Spleen (tissue), 11 donors: Measurements from ENCODE around the gene PRRT1B. TPM values are rescaled to one million over a fixed set of nuclear protein-coding genes. Genes with fewer than 3 reads are reported as not detected.

Experiments used
- DNase-seq: peaks from one replicate; pipeline ENCODE4 v3.0.0-alpha.2; 2020
- H3K27ac ChIP-seq, 8 donors: fragments of 200-600 bp; sonication (generic) in 7 of 8; 1 replicate in 4 of 8; 2 replicates in 4 of 8; pipeline versions ENCODE4 v1.5.0 to v1.8.0; 2016 to 2021; ENCODE audit warnings: inconsistent platforms in 4 of 8, mild to moderate bottlenecking in 4 of 8, moderate library complexity in 1 of 8
- H3K27me3 ChIP-seq, 7 donors: fragments of 200-600 bp; sonication (generic) in 6 of 7; replicated peaks in 1 of 7; 1 replicate in 4 of 7; 2 replicates in 3 of 7; pipeline versions ENCODE4 v1.5.0 to v1.8.0; 2016 to 2021; ENCODE audit warnings: inconsistent platforms in 3 of 7, mild to moderate bottlenecking in 1 of 7
- H3K36me3 ChIP-seq, 6 donors: fragments of 200-600 bp; sonication (generic) in 5 of 6; 1 replicate in 4 of 6; 2 replicates in 2 of 6; pipeline versions ENCODE4 v1.5.0 to v1.8.0; 2016 to 2021; ENCODE audit warnings: inconsistent platforms in 2 of 6
- H3K4me1 ChIP-seq, 6 donors: fragments of 200-600 bp; sonication (generic) in 5 of 6; 1 replicate in 3 of 6; 2 replicates in 3 of 6; pipeline versions ENCODE4 v1.5.0 to v1.8.0; 2016 to 2021; ENCODE audit warnings: inconsistent platforms in 3 of 6
- H3K4me3 ChIP-seq, 8 donors: fragments of 200-600 bp; sonication (generic) in 7 of 8; 1 replicate in 4 of 8; 2 replicates in 4 of 8; pipeline versions ENCODE4 v1.5.0 to v1.8.0; 2016 to 2021; ENCODE audit warnings: inconsistent platforms in 4 of 8, mild to moderate bottlenecking in 4 of 8, moderate library complexity in 2 of 8
- H3K9me3 ChIP-seq, 8 donors: fragments of 200-600 bp; sonication (generic) in 7 of 8; 1 replicate in 4 of 8; 2 replicates in 4 of 8; pipeline versions ENCODE4 v1.5.0 to v1.8.0; 2016 to 2021; ENCODE audit warnings: inconsistent platforms in 4 of 8
- POLR2A ChIP-seq, 3 donors: fragments of 450-650 bp; IDR thresholded peaks; one replicate each; pipeline ENCODE4 v1.5.1; 2017; ENCODE audit warnings: antibody characterized with exemption in 3 of 3, mild to moderate bottlenecking in 1 of 3
- POLR2AphosphoS5 ChIP-seq, 3 donors: sonication (generic); formaldehyde crosslinking; IDR thresholded peaks; one replicate each; pipeline ENCODE4 v1.5.1; 2017; ENCODE audit warnings: antibody characterized with exemption in 3 of 3
- whole genome bisulfite sequencing, 5 donors: extraction: QIAGEN DNeasy Blood & Tissue Kit in 3 of 5; methylation state at CpG; one replicate each; pipeline versions ENCODE4 v1.1.5 to v1.1.7; 2013 to 2018; 5-methylcytosine and 5-hydroxymethylcytosine counted together
- intact Hi-C: fragments of 100-400 bp; cut with DNase I; formaldehyde crosslinking; loops from one replicate; pipeline ENCODE4 v1.15.0; 2023; ENCODE audit warnings: low total_unique reads
- polyA plus RNA-seq, 3 donors: library from polyadenylated mRNA; stranded (reverse); fragments of 200-250 nt; gene quantifications; one replicate each; pipeline ENCODE4 v1.2.1, GENCODE V29; 2013
- total RNA-seq, 7 donors: library from RNA; depleted of rRNA in 3 of 7; stranded (reverse); fragments of >200 nt in 3 of 7; fragmentation: NEBNext Ultra II Directional in 4 of 7; extraction: Animal tissue kit (Norgen Biotek cat#: 25700) in 4 of 7; gene quantifications; one replicate each; pipeline versions ENCODE4 v1.1.0 to v1.2.1, GENCODE V29; 2016 to 2021
- TF ChIP-seq, protein P1 (sequence below), 11 experiments: fragments of 200-600 bp in 7 of 11; fragments of 450-650 bp in 4 of 11; sonication (generic) in 4 of 11; IDR thresholded peaks in 8 of 11; conservative IDR thresholded peaks in 3 of 11; 1 replicate in 7 of 11; 2 replicates in 4 of 11; pipeline versions ENCODE4 v1.4.0 to v1.8.0; 2016 to 2021; ENCODE audit warnings: antibody characterized with exemption in 11 of 11, inconsistent platforms in 4 of 11, mild to moderate bottlenecking in 1 of 11
- donor health status: healthy with polysubstance abuse.
- donor health status: DM: no; HTN: no; CAD: no; lungs with moderate emphysema.
- donor health status: DM: no; HTN: no; CAD: no.
- donor health status: Bipolar disorder and iron deficiency.
- donor health status: healthy.
- donor health status: DM: no; HTN: no; CAD: no.
- donor health status: DM: yes; HTN: yes; CAD: no.

Gene PRRT1B
- total and polyA plus RNA-seq, 10 donors = not detected

DNA sequence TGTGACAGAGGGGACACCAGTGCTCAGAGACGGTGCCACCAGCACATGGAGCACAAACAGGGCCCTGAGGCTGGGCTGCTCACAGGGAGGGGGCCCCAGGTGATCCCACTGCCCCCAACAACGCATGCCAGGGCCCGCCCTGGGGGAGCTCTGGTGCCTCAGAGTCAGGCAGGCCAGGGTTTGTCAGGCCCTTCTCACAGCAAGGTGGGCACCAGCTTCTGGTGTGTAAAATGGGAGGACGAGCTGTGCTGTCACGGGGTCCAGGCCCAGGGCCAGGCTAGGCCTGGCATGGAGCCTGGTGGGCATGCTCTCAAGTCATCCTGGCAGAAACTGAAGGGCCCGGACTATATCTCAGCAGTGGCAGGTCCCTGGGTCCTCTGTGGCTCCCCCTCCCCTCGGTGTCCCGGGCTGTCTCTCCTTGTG is 34.5 kb downstream of the PRRT1B start:
- H3K4me1 ChIP-seq = peaks cover 12 to 49% (median 32%) of the 10 kb centered on the region in 6 donors
- 80 to 100% (median 91%) methylated on average over 1 to 8 of the region's 8 CpGs for WGBS, 5 donors
- H3K9me3 ChIP-seq = no peaks in the 10 kb centered on the region
- DNase-seq = no peak
- no peak overlapping the region for H3K4me3 ChIP-seq
- H3K27me3 ChIP-seq = no peaks in the 10 kb centered on the region
- no peak for TF ChIP-seq POLR2A (IDR thresholded peaks at IDR 0.05)
- TF ChIP-seq, protein P1, sequence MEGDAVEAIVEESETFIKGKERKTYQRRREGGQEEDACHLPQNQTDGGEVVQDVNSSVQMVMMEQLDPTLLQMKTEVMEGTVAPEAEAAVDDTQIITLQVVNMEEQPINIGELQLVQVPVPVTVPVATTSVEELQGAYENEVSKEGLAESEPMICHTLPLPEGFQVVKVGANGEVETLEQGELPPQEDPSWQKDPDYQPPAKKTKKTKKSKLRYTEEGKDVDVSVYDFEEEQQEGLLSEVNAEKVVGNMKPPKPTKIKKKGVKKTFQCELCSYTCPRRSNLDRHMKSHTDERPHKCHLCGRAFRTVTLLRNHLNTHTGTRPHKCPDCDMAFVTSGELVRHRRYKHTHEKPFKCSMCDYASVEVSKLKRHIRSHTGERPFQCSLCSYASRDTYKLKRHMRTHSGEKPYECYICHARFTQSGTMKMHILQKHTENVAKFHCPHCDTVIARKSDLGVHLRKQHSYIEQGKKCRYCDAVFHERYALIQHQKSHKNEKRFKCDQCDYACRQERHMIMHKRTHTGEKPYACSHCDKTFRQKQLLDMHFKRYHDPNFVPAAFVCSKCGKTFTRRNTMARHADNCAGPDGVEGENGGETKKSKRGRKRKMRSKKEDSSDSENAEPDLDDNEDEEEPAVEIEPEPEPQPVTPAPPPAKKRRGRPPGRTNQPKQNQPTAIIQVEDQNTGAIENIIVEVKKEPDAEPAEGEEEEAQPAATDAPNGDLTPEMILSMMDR (IDR thresholded peaks at IDR 0.05 in 8 of 11, conservative IDR thresholded peaks at IDR 0.05 in 3 of 11) = no peak
- TF ChIP-seq POLR2AphosphoS5 (IDR thresholded peaks at IDR 0.05) = no peak
- H3K36me3 ChIP-seq = peaks cover 8 to 100% (median 78%) of the 10 kb centered on the region in 6 donors
- intact Hi-C loops = no loop called here
- H3K27ac ChIP-seq = peak overlapping the region in 5 of 8 donors; percentile 62 to 89 (median 79)

DNA sequence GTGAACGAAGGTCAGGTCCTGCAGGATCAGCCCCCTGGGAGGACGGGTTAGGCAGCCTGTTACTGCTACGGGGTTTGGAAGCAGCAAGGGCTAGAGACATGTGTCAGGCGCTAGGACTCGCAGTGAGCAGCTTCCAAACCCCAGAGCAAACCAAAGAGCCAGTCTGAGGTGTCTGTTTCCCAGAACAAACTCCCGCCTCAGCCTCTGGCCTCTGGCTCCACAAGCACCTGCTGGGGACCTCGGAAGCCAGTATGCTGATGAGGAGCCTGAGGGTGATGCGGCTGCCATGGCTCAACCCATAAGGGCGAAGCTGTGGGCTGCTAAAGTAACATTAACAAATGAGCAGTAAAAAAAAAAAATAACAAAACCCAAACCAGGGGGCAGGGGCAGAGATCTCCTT is 35.0 kb downstream of the PRRT1B start:
- Histone ChIP-seq H3K4me1 (peaks cover 17 to 51% (median 37%) of the 10 kb centered on the region in 6 donors), H3K36me3 (peaks cover 8 to 100% (median 77%) of the 10 kb centered on the region in 6 donors), H3K27ac (peak overlapping the region in 2 of 8 donors; percentile 75 to 89), H3K9me3 (no peaks in the 10 kb centered on the region), H3K27me3 (no peaks in the 10 kb centered on the region), H3K4me3 (no peak overlapping the region)
- intact Hi-C loops = no loop called here
- WGBS, 5 donors = 96 to 100% (median 98%) methylated on average over 9 of the region's 9 CpGs
- no peak for DNase-seq
- TF ChIP-seq, protein P1 (IDR thresholded peaks at IDR 0.05 in 8 of 11, conservative IDR thresholded peaks at IDR 0.05 in 3 of 11) = no peak
- TF ChIP-seq POLR2A (IDR thresholded peaks at IDR 0.05) = no peak
- TF ChIP-seq POLR2AphosphoS5 (IDR thresholded peaks at IDR 0.05) = no peak

DNA sequence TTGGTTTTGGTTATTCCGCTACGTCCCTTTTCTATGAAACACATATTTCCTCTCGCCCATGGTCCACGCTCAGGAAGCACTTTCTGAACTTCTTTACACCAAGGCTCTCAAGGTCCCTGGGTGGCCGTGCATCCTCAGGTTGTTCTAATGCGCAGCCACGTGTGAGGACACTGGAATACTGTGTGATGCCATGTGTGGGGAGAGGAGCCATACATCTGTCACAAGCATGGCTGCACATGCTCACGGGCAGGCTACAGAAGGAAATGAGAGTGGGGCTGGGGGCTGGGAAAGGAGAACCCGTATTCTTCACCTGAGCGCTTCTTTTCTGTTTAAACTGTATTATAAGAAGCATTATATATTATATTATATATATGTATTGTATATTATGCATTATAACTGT is 36.7 kb downstream of the PRRT1B start:
- TF ChIP-seq POLR2A (IDR thresholded peaks at IDR 0.05) = no peak
- TF ChIP-seq POLR2AphosphoS5 (IDR thresholded peaks at IDR 0.05) = no peak
- TF ChIP-seq, protein P1 (IDR thresholded peaks at IDR 0.05 in 8 of 11, conservative IDR thresholded peaks at IDR 0.05 in 3 of 11) = no peak
- DNase-seq = no peak
- H3K27me3 ChIP-seq = no peaks in the 10 kb centered on the region
- H3K27ac ChIP-seq = no peak overlapping the region
- peaks cover 21 to 59% (median 43%) of the 10 kb centered on the region in 6 donors for H3K4me1 ChIP-seq
- H3K36me3 ChIP-seq = peaks cover 8 to 88% (median 68%) of the 10 kb centered on the region in 6 donors
- H3K9me3 ChIP-seq = no peaks in the 10 kb centered on the region
- no peak overlapping the region for H3K4me3 ChIP-seq
- intact Hi-C loops = no loop called here
- WGBS, 5 donors = 81 to 94% (median 90%) methylated on average over 10 of the region's 10 CpGs

DNA sequence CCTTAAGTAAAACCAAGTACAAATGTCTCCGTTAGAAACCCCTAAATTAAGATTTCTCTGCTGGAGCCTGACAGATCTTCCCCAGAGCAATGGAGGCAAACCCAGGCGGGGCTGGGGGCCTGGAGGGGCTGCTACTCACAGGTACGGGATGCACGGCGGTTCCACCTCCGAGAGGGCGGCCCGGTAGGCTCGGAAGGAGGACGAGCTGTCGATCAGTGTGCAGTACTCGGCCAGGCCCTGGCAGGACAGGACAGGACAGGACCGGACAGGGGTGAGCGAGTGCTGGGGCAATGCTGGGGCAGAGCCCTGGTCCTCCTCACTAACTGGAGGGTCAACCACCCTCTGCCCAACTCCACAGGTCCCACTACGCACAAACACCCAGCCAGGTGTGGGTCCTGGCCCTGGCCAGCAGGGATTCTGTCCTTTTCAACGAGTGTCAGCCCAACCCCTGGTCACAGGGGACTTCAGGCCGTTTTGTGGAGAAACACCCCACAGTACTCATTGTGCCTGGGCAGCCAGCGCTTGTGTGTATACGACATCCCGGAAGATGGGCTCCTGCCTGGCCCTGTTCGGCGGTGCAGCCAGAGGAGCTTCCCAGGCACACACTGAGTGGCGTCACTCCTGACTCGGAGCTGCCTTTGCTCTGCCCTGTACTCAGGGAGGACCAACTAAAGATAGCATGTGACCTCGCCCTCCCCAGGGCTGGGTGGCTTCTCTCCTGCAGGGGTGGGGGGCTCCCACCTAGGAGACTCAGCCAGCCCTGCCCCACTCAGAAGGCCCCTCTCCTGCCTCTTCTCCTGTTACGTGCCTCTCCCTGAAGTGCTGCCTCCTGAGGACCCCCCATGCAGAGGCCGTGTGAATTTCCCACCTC is 37.4 kb downstream of the PRRT1B start:
- Histone ChIP-seq H3K4me3 (no peak overlapping the region), H3K27me3 (no peaks in the 10 kb centered on the region), H3K27ac (peak overlapping the region in 2 of 8 donors; percentile 75 to 84), H3K9me3 (no peaks in the 10 kb centered on the region), H3K4me1 (peaks cover 21 to 54% (median 43%) of the 10 kb centered on the region in 6 donors), H3K36me3 (peaks cover 8 to 88% (median 67%) of the 10 kb centered on the region in 6 donors)
- intact Hi-C loops = no loop called here
- no peak for DNase-seq
- 93 to 95% (median 94%) methylated on average over 19 to 27 of the region's 27 CpGs for WGBS, 5 donors
- peak in 1 of 3 donors; percentile 26 for TF ChIP-seq POLR2AphosphoS5 (IDR thresholded peaks at IDR 0.05)
- TF ChIP-seq POLR2A (IDR thresholded peaks at IDR 0.05) = no peak
